Islet of Langerhans (tissue), 1 donor: ENCODE measurements around the gene PRDM16.

ENCODE experiments used
- FAIRE-seq: peaks from one replicate; lab custom pipeline; 2011; peaks lifted over from hg19 to GRCh38; lab: Jason Lieb, UNC

Gene PRDM16

DNA sequence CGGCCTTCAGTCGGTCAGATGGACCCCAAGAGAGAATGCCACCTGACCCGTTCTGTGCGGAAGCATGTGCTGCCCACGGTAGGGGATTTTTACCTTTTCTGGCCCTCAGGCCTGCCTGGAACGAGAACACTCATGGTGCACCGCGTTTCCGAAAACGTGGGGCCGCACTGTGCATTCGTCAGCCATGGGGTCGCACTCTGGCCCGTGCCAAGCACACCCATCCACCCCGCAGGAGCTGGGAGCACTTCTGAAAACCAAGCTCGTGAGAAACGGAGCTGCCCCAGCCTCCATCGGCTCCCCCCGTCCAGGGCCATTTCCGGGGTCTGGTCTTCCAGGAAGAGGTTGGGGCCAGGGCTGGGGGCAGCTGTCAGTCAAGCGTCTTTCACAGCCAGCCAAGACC is 72.8 kb downstream of the PRDM16 start:
- FAIRE-seq: no peak

DNA sequence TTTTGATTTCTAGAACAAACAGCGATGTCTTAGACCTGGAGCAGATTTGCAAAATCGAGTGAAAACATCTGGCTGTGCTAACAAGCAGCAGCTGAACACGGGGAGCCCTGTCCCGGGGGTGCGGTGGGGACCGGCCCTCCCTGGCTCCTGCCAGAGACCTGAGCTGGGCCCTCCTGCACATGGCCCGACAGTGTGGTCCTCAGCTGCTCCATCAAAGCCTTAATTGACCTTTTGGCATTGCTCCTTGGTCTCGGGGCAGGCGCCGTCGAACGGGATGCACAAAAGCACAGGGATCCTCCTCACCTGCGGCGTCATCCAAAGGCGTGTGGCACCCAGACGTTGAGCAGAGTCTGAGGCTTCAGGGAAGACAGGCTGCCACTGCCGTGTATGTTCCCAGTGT is 73.2 kb downstream of the PRDM16 start:
- no peak for FAIRE-seq

DNA sequence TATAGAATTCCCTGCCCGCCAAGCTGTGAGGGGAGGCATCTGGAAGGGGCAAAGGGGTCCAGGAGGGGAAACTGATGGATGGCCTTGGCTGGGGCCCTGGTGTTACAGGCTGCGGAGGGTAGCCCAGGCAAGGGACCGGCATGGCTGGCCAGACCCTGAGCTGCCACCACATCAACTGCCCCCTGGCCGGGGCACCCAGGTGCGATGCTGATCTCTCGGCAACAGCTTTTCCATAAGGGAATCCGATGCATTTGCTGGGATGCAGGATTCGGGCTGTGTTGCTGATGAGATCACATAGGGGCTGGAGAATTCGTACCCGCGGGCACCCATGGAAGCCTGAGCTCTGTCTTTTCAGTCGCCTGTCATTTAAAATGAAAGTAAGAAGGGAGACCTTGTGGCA is 73.7 kb downstream of the PRDM16 start:
- no peak for FAIRE-seq

- FAIRE-seq: no peak
Measured at GRCh38 chr1:3145532-3146325, 76.7 kb downstream of the PRDM16 start.

- no peak for FAIRE-seq
Measured at GRCh38 chr1:3146458-3146857, 77.5 kb downstream of the PRDM16 start.

GRCh38 chr1:3146907-3147306 is 77.9 kb downstream of the PRDM16 start:
- FAIRE-seq: no peak

DNA sequence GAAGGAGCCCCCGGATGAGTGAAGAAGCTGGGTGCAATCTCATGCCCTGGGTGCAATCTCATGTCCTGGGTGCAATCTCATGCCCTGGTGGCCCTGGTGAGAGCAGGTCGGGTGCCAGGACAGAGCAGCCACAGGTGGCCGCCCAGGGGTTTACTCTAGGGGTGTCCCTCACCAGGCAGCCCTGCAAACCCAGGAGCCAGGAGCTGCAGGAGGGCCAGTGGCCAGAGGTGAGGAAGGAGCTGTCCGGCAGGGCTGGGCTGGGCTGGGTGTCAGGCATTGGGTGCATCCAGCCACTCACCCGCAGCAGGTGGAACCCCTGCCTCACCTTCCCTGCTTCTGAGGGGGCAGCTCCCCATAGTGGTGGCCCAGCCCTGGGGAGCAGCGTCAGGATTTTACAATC is 79.2 kb downstream of the PRDM16 start:
- no peak for FAIRE-seq

- no peak for FAIRE-seq
Measured at GRCh38 chr1:3149277-3149676, 80.3 kb downstream of the PRDM16 start.

DNA sequence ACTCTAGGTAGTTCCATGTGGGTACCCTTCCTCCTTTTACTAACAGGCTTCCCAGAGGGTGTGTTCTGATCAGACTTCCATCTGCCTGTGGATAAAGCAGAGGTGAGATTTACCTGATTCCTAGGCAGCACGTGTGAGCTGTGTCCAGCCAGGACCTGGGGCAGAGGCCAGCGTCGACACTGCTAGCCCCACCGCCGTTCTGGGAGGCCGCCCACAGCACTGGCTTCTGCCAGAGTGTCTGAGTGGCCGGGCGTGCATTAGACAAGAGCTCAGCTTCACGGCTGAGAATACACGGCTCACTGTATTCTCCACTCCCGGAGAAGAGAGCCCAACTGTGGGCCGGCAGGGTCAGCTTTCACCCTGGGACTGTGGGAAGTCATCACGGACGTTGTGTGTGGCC is 82.5 kb downstream of the PRDM16 start:
- FAIRE-seq: no peak

DNA sequence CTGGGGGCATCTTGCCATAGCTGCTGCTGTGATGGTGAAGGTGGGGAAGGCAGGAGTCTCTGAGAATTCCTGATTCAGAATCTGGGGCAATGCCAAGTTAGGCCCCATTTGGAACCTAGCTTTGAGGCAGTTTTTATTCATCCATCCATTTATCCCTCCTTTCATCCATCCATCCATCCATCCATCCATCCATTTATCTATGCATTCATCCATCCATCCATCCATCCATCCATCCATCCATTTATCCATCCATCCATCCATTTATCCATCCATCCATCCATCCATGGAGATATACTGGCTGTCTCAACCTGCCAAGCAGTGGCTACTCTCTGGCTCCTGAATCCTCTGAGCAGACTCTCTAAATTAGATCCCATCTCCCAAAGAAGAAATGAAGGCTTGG is 83.1 kb downstream of the PRDM16 start:
- no peak for FAIRE-seq

DNA sequence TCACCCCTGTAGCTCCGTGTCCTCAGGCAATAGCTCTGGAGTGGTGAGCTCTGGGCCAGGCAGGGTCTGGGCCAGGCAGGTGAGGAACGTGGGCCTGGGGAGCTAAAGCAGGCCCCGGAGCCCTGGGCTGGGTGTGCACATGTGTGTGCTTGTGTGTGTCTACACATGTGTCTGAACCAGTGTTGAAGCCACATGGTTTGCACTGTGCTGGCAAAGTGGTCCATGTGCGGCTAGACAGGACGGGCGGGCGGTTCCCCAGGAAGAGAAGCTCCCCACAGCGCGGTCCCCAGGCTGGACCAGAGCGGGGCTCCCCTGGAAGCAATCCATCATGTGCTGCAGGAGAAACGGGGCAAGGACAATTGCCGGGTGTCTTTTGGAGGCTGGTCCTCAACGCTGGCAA is 84.2 kb downstream of the PRDM16 start:
- no peak for FAIRE-seq

- no peak for FAIRE-seq
Measured at GRCh38 chr1:3153902-3154795, 85.1 kb downstream of the PRDM16 start.

GRCh38 chr1:3155056-3155925 is 86.3 kb downstream of the PRDM16 start:
- no peak for FAIRE-seq

DNA sequence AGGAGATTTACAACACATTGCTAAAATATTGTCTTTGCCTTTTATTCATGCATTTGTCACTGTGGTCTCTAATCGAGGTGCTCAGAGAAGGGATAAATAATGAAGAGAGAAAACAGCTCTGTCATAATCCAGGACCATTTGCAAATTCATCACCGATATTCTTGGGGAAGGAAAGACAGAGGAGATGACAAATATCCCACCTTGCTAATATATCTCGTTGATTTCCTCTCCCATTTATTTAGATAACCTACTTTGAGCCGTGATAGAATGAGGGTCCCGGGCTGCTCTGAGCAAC is 86.9 kb downstream of the PRDM16 start:
- FAIRE-seq: no peak

DNA sequence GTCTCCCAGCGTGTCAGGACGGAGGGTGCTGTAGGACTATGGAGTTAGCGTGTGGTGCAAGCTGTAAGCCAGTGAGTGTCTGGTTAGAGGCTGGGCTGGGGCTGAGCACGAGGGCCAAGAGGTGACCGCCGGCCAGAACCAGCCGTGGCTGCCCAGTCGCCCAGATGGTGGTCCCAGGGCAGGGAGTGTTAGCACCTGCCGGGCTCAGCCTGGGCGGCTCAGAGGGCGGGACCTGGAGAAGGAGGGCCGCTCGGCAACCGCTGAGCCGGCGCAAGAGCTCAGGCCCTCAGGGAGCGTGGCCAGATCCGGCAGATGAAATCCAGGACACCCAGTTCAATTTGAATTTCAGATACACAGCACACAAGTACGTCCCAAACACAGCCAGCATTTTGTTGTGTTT is 87.9 kb downstream of the PRDM16 start:
- FAIRE-seq: no peak

GRCh38 chr1:3158347-3158746 is 89.3 kb downstream of the PRDM16 start:
- no peak for FAIRE-seq

GRCh38 chr1:3159121-3159520 is 90.1 kb downstream of the PRDM16 start:
- no peak for FAIRE-seq

GRCh38 chr1:3159996-3160395 is 91.0 kb downstream of the PRDM16 start:
- no peak for FAIRE-seq

GRCh38 chr1:3160647-3161145 is 91.7 kb downstream of the PRDM16 start:
- no peak for FAIRE-seq

DNA sequence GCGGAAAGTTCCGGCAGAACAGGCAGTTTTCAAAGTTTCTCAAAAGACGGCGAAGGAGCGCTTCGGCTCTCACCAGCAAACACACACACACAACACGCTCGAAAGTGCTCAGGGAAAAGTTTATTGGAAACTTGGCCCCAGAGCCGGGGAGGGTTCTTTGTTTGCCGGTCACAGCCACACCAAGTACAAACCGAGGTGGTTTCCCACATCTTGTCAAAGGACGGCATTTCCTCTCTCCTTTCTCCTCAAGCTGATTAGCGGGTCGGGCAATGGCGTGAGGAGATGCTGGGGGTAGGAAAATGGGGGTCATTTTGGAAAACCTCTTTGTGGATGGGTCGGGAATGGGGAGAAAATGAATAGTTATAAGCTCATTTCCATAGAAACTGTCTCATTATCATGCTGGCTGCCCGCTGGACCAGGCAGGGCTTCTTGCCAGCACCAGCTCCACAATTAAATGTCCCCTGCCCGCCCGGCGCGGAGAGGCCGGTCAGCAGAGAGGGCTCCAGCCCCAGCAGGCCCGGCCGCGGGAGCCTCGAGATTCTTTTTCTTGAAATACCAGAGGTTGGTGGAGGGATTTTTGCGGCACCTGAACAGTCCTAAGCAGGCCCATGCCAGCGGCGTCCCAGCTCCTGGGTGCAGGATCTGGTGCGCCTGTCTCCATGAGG is 92.3 kb downstream of the PRDM16 start:
- FAIRE-seq: no peak

DNA sequence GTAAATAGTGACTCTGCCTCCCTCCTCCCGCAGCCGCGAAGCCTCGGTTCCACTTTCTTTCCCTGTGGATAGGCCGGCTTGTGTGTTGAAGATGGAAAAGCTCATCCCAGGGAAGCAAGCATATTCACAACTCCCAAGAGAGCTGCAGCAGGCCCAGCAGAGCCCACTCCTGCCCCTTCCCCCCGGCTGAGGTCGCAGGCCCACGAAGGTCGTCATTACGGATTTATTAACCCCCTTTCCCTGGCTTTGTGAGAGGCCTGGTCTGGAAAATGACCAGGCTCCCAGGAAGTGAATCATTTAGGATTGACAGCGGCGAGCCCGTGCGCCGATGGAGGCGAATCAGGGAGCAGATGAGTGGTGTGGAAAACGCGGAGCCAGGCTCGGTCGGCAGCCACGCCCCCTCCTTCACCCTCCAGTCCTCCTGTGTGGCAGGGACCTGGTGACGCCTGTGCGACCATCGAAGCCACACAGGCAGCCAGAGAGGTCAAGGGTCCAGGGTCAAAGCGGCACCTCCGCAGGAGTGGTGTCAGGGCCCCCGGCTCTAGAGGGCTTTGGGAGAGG is 93.4 kb downstream of the PRDM16 start:
- no peak for FAIRE-seq

DNA sequence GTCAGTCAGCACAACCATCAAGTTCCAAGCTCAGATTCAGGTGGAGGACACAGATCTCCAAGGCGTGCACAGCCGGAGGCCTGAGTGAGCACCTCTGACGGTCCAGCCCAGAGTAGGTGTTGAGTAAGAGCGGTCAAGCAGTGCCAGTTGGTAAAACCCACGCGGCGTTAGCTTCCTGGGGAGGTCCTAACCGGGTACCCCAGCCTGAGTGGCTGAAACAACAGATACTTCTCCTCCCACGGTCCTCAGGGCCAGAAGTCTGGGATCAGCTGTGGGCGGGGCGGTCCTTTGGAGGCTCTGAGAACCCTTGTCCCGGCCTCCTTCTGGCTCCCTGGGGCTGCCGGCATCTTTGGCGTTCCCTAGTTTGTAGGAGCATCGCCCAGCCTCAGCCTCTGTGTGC is 94.4 kb downstream of the PRDM16 start:
- no peak for FAIRE-seq
